ENCODE data around the gene SPC24.
"Not testable (repeated sequence)": the region's sequence is repeated elsewhere in the genome, so short reads cannot be mapped to it uniquely, and the experiment has no call there.

Gene SPC24

GRCh38 chr19:11121963-11122362, 33.6 kb downstream of the SPC24 start:
- not testable (repeated sequence) for DNase-seq

DNA sequence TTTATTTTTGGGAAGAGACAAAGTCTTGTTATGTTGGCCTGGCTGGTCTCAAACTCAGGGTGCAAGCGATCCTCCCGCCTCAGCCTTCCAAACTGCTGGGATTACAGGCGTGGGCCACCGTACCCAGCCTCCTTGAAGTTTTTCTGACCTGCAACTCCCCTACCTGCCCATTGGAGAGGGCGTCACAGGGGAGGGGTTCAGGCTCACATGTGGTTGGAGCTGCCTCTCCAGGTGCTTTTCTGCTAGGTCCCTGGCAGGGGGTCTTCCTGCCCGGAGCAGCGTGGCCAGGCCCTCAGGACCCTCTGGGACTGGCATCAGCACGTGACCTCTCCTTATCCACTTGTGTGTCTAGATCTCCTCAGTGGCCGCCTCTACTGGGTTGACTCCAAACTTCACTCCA, 39.1 kb downstream of the SPC24 start:
- no peak for DNase-seq

DNA sequence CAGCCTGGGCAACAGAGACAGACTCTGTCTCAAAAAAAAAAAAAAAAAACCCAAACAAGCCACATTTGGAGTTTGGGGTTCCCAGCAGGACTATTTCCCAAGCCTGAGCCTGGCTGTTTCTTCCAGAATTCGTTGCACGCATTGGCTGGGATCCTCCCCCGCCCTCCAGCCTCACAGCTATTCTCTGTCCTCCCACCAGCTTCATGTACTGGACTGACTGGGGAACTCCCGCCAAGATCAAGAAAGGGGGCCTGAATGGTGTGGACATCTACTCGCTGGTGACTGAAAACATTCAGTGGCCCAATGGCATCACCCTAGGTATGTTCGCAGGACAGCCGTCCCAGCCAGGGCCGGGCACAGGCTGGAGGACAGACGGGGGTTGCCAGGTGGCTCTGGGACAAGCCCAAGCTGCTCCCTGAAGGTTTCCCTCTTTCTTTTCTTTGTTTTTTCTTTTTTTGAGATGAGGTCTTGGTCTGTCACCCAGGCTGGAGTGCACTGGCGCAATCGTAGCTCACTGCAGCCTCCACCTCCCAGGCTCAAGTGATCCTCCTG, 39.6 kb downstream of the SPC24 start:
- DNase-seq, result no peak

GRCh38 chr19:11115042-11115441, 40.5 kb downstream of the SPC24 start:
- DNase-seq, result no peak

DNA sequence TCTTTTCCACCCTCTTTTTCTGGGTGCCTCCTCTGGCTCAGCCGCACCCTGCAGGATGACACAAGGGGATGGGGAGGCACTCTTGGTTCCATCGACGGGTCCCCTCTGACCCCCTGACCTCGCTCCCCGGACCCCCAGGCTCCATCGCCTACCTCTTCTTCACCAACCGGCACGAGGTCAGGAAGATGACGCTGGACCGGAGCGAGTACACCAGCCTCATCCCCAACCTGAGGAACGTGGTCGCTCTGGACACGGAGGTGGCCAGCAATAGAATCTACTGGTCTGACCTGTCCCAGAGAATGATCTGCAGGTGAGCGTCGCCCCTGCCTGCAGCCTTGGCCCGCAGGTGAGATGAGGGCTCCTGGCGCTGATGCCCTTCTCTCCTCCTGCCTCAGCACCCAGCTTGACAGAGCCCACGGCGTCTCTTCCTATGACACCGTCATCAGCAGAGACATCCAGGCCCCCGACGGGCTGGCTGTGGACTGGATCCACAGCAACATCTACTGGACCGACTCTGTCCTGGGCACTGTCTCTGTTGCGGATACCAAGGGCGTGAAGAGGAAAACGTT, 42.4 kb downstream of the SPC24 start:
- DNase-seq, result no peak

DNA sequence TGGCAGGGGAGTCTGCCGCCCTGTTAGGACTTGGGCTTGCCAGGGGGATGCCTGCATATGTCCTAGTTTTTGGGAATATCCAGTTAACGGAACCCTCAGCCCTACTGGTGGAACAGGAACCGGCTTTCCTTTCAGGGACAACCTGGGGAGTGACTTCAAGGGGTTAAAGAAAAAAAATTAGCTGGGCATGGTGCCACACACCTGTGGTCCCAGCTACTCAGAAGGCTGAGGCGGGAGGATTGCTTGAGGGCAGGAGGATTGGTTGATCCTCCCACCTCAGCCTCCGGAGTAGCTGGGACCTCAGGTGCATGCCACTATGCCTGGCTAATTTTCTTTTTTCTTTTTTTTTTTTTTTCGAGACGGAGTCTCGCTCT, 43.8 kb downstream of the SPC24 start:
- DNase-seq, result peak; percentile 25

- DNase-seq, result no peak
Measured at GRCh38 chr19:11111117-11111770, 44.3 kb downstream of the SPC24 start.

- no peak for DNase-seq
Measured at GRCh38 chr19:11108746-11109145, 46.8 kb downstream of the SPC24 start.

DNA sequence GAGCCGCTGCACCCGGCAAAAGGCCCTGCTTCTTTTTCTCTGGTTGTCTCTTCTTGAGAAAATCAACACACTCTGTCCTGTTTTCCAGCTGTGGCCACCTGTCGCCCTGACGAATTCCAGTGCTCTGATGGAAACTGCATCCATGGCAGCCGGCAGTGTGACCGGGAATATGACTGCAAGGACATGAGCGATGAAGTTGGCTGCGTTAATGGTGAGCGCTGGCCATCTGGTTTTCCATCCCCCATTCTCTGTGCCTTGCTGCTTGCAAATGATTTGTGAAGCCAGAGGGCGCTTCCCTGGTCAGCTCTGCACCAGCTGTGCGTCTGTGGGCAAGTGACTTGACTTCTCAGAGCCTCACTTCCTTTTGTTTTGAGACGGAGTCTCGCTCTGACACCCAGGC, 49.1 kb downstream of the SPC24 start:
- DNase-seq, result no peak

- no peak for DNase-seq
Measured at GRCh38 chr19:11105014-11105636, 50.5 kb downstream of the SPC24 start.

DNA sequence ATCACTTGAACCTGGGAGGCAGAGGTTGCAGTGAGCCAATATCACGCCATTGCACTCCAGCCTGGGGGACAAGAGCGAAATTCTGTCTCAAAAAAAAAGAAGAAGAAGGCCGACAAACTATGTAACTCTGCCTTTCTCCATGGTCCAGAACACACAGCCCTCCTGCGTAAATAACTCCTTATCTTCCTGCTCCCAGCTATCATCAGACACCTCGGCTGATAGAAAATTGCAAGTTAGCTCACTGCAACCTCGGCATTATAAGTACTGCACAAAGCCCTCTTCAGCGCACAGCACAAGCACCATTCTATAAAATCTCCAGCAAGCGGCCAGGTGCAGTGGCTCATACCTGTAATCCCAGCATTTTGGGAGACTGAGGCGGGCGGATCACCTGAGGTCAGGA, 51.9 kb downstream of the SPC24 start:
- not testable (repeated sequence) for DNase-seq

GRCh38 chr19:11102944-11103343, 52.6 kb downstream of the SPC24 start:
- DNase-seq, result no peak

DNA sequence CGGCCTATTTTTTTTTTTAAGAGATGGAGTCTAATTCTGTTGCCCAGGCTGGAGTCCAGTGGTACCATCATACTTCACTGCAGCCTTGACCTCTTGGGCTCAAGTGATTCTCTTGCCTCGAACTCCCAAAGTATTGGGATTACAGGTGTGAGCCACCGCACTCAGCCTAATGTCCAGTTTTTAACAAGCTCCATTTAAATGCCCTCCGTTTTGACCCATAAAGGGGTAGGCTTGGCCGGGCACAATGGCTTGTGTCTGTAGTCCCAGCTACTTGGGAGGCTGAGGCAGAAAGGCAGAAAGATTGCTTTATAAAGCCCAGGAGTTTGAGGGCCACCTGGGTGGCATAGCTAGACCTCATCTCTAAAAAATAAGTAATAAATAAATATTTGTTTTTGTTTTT, 54.5 kb downstream of the SPC24 start:
- no peak for DNase-seq

DNA sequence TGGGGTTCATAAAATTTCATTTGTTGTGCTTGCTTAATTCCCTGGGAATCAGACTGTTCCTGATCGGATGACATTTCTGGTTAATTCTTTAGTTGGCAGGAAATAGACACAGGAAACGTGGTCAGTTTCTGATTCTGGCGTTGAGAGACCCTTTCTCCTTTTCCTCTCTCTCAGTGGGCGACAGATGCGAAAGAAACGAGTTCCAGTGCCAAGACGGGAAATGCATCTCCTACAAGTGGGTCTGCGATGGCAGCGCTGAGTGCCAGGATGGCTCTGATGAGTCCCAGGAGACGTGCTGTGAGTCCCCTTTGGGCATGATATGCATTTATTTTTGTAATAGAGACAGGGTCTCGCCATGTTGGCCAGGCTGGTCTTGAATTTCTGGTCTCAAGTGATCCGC, 55.5 kb downstream of the SPC24 start:
- DNase-seq, result no peak

- no peak for DNase-seq
Measured at GRCh38 chr19:11098861-11099260, 56.7 kb downstream of the SPC24 start.

- DNase-seq, result no peak
Measured at GRCh38 chr19:11098327-11098726, 57.3 kb downstream of the SPC24 start.

- DNase-seq, result not testable (repeated sequence)
Measured at GRCh38 chr19:11097367-11097766, 58.2 kb downstream of the SPC24 start.

DNA sequence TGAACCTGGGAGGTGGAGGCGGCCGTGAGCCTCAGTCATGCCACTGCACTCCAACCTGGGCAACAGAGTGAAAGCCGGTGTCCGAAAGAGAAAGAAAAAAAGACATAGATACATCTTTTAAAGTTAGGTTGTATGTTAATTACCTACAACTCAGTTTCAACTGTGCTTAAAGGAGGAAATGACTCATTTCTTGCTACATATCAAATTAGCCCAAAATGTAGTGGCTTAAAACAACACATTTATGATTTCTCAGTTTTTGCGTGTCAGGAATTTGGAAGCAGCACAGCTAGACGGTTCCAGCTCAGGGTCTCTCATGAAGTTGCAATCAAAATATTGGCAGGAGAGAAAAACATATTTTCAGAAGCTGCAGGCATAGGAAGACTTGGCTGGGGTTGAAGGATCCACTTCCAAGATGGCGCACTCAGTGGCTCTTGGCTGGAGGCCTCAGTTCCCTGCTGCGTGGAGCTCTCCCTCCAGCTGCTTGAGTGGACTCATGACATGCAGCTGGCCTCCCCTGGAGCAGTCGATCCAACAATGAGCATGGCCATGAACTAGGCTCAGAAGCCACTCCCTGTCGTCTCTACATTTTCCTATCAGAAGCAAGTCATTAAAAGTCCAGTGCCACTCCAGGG, 59.3 kb downstream of the SPC24 start:
- no peak for DNase-seq

Data from NCI-H69 (cell line).